HG03139 (cell line): ENCODE data around the gene GSTA2.
"Not testable (repeated sequence)": the region's sequence is repeated elsewhere in the genome, so short reads cannot be mapped to it uniquely, and the experiment has no call there.

Source experiments
- ATAC-seq: cut with Tn5 transposase; IDR thresholded peaks from one replicate; pipeline ENCODE4 v1.9.1; 2021; ENCODE audit not compliant: unreplicated experiment

The GSTA2 gene

GRCh38 chr6:52763322-52763916, at the start of gene GSTA2:
GSTA2 (minus strand) TSS chr6:52763475; CDS start chr6:52757947, 5,528 bp downstream.
- ATAC-seq, result not testable (repeated sequence)

DNA sequence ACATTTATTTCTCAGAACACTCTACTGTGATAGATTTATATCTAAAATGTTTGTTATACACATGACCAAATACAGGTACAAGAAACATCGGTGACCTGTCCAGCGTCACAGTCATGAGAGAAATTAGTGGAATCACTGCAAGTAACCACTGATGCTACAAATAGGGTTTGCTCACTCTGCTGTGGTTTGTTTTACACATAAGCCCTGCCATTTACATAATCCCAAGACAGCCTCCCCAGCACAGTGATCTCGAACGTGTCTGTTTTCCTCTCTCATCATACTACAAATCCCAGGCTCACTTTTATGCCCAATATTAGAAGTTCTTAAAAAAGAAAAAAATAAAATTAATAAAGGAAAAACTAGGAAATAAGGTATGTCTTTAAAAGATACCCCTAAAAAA, 46.5 kb upstream of the GSTA2 start:
- not testable (repeated sequence) for ATAC-seq

- ATAC-seq, result no peak
These were observed 45.4 kb upstream of the GSTA2 start for GRCh38 chr6:52808660-52809059.

GRCh38 chr6:52803668-52804255, 40.5 kb upstream of the GSTA2 start, which contains the start of gene GSTA1:
GSTA1 (minus strand) TSS chr6:52803816; CDS start chr6:52799267, 4,549 bp downstream.
- ATAC-seq, result not testable (repeated sequence)

- no peak for ATAC-seq
These were observed 39.5 kb upstream of the GSTA2 start for GRCh38 chr6:52802806-52803205.

- ATAC-seq, result no peak
These were observed 38.0 kb upstream of the GSTA2 start for GRCh38 chr6:52801188-52801841.

- not testable (repeated sequence) for ATAC-seq
These were observed 36.0 kb upstream of the GSTA2 start for GRCh38 chr6:52799272-52799671.

DNA sequence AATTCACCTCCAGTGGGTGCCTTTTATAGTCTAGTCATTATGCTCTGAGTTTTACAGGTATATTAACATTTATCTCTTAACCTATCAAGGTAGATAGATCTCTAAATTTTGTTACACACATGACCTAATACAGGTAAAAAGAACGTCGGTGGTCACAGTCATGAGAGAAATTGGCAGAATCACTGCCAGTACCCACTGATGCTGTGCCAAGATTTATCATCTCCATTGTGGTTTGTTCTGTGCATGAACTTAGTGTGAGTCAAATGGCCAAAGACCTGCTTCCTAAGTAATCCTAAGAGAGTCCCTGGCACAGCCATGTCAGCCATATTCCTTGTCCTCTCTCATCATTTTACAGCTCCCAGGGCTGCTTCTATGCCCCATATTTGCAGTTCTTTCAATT, 31.1 kb upstream of the GSTA2 start:
- not testable (repeated sequence) for ATAC-seq

DNA sequence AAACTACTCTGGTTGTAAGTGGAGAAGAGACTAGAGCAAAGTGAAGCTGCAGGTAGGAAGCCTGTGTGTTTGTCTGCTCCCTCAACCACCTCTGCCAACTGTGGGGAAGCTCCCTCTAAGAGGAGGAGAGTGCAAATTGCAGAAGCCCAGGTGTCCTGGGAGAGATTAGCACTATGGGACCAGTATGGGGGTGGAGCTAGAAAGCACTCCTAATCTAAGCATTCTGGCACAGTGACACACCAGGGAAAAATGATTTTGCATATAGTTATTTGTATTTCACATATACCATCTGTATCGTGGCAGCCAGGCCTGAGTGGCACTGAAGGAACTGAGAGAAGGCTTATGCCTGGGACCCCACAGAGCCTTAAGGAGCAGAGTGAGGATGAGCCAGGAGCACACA, 27.6 kb upstream of the GSTA2 start:
- ATAC-seq, result no peak

- not testable (repeated sequence) for ATAC-seq
These were observed 26.4 kb upstream of the GSTA2 start for GRCh38 chr6:52789658-52790057.

- ATAC-seq, result no peak
These were observed 25.2 kb upstream of the GSTA2 start for GRCh38 chr6:52788478-52788877.

DNA sequence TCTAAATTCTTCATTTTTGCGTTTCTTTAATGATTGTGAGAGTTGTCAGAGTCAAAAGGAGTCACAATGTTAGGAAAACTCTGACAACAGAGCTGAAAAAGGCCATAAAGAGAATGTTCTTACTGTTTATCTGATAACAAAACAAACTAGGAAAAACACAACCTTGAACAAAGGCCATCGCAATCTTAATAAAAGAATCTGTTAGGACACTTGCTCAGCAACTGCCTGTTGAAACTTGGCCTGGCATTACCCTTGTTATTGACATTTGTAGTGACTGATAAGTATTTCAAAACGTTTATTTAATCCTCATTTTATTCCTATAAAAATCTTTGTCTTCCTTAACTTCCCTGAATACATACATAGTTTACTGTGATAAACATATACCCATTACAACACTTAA, 24.6 kb upstream of the GSTA2 start:
- no peak for ATAC-seq

GRCh38 chr6:52786249-52786956, 23.1 kb upstream of the GSTA2 start:
- ATAC-seq, result no peak

- not testable (repeated sequence) for ATAC-seq
These were observed 19.5 kb upstream of the GSTA2 start for GRCh38 chr6:52782696-52783274.

GRCh38 chr6:52782209-52782608, 18.9 kb upstream of the GSTA2 start:
- not testable (repeated sequence) for ATAC-seq

DNA sequence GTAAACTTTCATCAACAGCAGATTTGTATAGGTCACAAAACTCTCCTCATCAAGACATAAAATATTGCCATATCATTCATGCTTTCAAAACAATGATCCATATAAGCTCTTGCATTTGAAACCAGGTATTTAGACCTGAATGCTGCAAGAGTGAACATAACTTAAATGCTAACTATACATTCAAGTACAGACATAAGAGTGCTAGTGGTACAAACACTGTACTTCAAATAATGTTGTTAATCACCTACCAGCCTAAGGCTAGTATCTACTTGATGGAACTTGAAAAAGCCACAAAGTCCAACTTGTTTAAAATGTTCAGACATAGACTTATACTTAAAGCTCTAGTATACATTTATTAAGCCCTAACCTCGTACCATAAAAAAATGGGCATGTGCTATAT, 16.0 kb upstream of the GSTA2 start:
- ATAC-seq, result no peak

GRCh38 chr6:52776711-52777351, 13.6 kb upstream of the GSTA2 start:
- not testable (repeated sequence) for ATAC-seq

- ATAC-seq, result not testable (repeated sequence)
These were observed 6.1 kb upstream of the GSTA2 start for GRCh38 chr6:52769399-52769798.

DNA sequence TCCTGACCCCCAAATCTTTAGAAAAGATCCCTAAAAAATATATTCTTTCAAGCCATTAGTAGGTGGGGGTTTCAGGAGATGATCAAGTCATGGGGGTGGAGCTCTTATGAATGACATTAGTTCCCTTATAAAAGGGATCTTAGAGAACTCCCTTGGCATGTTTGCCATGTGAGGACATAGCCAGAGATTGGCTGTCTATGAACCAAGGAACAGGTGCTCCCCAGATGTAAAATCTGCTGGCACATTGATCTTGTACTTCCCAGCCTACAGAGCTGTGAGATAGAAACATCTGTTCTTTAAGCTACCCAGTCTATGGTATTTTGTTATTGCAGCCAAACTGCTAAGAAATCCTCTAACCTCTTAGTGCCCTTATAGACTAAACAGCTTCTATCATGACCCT, 4.4 kb upstream of the GSTA2 start:
- ATAC-seq, result not testable (repeated sequence)

GRCh38 chr6:52761673-52762491, 1.4 kb downstream of the GSTA2 start:
- not testable (repeated sequence) for ATAC-seq
